Fibroblast of lung (primary cell): ENCODE measurements around the gene CPSF3.

Source experiments
- EZH2 ChIP-seq: IDR thresholded peaks from 2 replicates; pipeline ENCODE4 v1.5.1; 2012; ENCODE audit warnings: low read length, control low read depth, mild to moderate bottlenecking; ENCODE audit errors: missing control alignments
- TF ChIP-seq, protein P1 (sequence below), 2 donors: IDR thresholded peaks in 1 of 2; conservative IDR thresholded peaks in 1 of 2; 1 replicate in 1 of 2; 2 replicates in 1 of 2; pipeline ENCODE4 v1.5.1; 2011 to 2012; ENCODE audit warnings: low read length in 2 of 2, control low read depth in 1 of 2, inconsistent platforms in 1 of 2, low read depth in 1 of 2, mild to moderate bottlenecking in 1 of 2

DNA sequence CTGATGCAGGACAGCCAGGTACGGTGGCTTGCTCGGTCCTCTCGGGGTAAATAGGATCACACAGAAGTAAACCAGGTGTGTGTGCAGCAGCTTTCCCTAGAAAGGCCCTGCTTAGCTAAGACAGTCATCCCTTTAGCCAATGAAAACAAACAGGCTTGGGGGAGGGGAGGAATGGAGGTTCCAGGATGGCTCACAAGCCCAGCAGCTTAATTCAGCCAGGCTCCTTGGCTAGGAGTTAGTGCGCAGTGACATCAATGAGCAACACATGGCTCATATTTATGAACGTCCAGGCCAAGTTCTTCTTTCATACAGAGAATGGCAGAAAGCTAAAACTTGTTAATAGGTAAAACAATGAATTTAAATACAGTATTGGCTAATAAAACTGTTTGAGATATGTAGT, 61.1 kb downstream of the CPSF3 start:
- TF ChIP-seq, protein P1, sequence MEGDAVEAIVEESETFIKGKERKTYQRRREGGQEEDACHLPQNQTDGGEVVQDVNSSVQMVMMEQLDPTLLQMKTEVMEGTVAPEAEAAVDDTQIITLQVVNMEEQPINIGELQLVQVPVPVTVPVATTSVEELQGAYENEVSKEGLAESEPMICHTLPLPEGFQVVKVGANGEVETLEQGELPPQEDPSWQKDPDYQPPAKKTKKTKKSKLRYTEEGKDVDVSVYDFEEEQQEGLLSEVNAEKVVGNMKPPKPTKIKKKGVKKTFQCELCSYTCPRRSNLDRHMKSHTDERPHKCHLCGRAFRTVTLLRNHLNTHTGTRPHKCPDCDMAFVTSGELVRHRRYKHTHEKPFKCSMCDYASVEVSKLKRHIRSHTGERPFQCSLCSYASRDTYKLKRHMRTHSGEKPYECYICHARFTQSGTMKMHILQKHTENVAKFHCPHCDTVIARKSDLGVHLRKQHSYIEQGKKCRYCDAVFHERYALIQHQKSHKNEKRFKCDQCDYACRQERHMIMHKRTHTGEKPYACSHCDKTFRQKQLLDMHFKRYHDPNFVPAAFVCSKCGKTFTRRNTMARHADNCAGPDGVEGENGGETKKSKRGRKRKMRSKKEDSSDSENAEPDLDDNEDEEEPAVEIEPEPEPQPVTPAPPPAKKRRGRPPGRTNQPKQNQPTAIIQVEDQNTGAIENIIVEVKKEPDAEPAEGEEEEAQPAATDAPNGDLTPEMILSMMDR (conservative IDR thresholded peaks at IDR 0.05 in 1 of 2, IDR thresholded peaks at IDR 0.05 in 1 of 2; ENCODE audit: low read depth in 1 of 2, low read length in 2 of 2) = no peak
- TF ChIP-seq EZH2 = no peak
